ENCODE measurements around the gene RPS16. TPM values are rescaled to one million over a fixed set of nuclear protein-coding genes. Genes with fewer than 3 reads are reported as not detected.

The RPS16 gene
- total RNA-seq, 2 donors from 2014 or later = 1,032 to 1,330 TPM

- DNase-seq (ENCODE audit: low spot score) = peak; percentile 100
- H3K36me3 ChIP-seq = peaks cover 18% of the 10 kb centered on the region
- TF ChIP-seq CTCF (IDR thresholded peaks at IDR 0.05) = no peak
- H3K9me3 ChIP-seq = no peaks in the 10 kb centered on the region
- peak overlapping the region; percentile 99 to 100 for H3K27ac ChIP-seq
- H3K4me1 ChIP-seq = peaks cover 0 to 56% of the 10 kb centered on the region in 2 donors
- H3K4me3 ChIP-seq = peak overlapping the region; percentile 56 to 64
- H3K27me3 ChIP-seq = no peaks in the 10 kb centered on the region
Observed at GRCh38 chr19:39403331-39404312, 32.1 kb downstream of the RPS16 start.

GRCh38 chr19:39402346-39403300, 33.1 kb downstream of the RPS16 start:
- H3K4me1 ChIP-seq = peaks cover 0 to 66% of the 10 kb centered on the region in 2 donors
- no peak for TF ChIP-seq CTCF (IDR thresholded peaks at IDR 0.05)
- peak overlapping the region; percentile 56 to 64 for H3K4me3 ChIP-seq
- H3K36me3 ChIP-seq = peaks cover 8% of the 10 kb centered on the region
- peak overlapping the region; percentile 99 to 100 for H3K27ac ChIP-seq
- H3K27me3 ChIP-seq = no peaks in the 10 kb centered on the region
- no peaks in the 10 kb centered on the region for H3K9me3 ChIP-seq
- peak; percentile 96 for DNase-seq (ENCODE audit: low spot score)

- Histone ChIP-seq H3K27ac (peak overlapping the region; percentile 99 to 100), H3K36me3 (no peaks in the 10 kb centered on the region), H3K9me3 (no peaks in the 10 kb centered on the region), H3K4me1 (peaks cover 0 to 71% of the 10 kb centered on the region in 2 donors), H3K27me3 (no peaks in the 10 kb centered on the region), H3K4me3 (peak overlapping the region in 1 of 2 donors; percentile 64)
- DNase-seq (ENCODE audit: low spot score) = peak; percentile 83
- no peak for TF ChIP-seq CTCF (IDR thresholded peaks at IDR 0.05)
Observed at GRCh38 chr19:39401549-39402345, 34.0 kb downstream of the RPS16 start.

- no peaks in the 10 kb centered on the region for H3K27me3 ChIP-seq
- no peaks in the 10 kb centered on the region for H3K9me3 ChIP-seq
- peaks cover 0 to 69% of the 10 kb centered on the region in 2 donors for H3K4me1 ChIP-seq
- H3K36me3 ChIP-seq = no peaks in the 10 kb centered on the region
- TF ChIP-seq CTCF (IDR thresholded peaks at IDR 0.05) = no peak
- DNase-seq (ENCODE audit: low spot score) = no peak
- H3K27ac ChIP-seq = peak overlapping the region; percentile 99 to 100
- H3K4me3 ChIP-seq = no peak overlapping the region
Observed at GRCh38 chr19:39401070-39401548, 34.6 kb downstream of the RPS16 start.

- peaks cover 0 to 59% of the 10 kb centered on the region in 2 donors for H3K4me1 ChIP-seq
Observed at GRCh38 chr19:39400061-39400460, 35.7 kb downstream of the RPS16 start.

More at GRCh38 chr19:39400061-39400460, 35.7 kb downstream of the RPS16 start:
- DNase-seq (ENCODE audit: low spot score) = no peak
- no peaks in the 10 kb centered on the region for H3K27me3 ChIP-seq
- peak overlapping the region in 1 of 2 donors; percentile 83 for H3K27ac ChIP-seq
- no peak for TF ChIP-seq CTCF (IDR thresholded peaks at IDR 0.05)
- no peaks in the 10 kb centered on the region for H3K36me3 ChIP-seq
- H3K9me3 ChIP-seq = no peaks in the 10 kb centered on the region
- no peak overlapping the region for H3K4me3 ChIP-seq

Measured in right atrium auricular region (tissue), 2 donors.